OCI-LY7 (cell line): Measurements from ENCODE around the gene LACC1.

Experiments
- EZH2phosphoT487 ChIP-seq: fragments of 200-600 bp; sonication (generic); IDR thresholded peaks from 2 replicates; pipeline ENCODE4 v1.6.1; 2018; ENCODE audit warnings: low read depth, borderline replicate concordance, mild to moderate bottlenecking, mixed run types, antibody characterized with exemption, low read length, moderate library complexity, mixed read lengths
- TF ChIP-seq, protein P1 (sequence below): fragments of 200-600 bp; sonication (generic); conservative IDR thresholded peaks from 2 replicates; pipeline ENCODE4 v1.5.1; 2014; ENCODE audit warnings: mild to moderate bottlenecking, antibody characterized with exemption, low read length, moderate library complexity, mixed read lengths

- TF ChIP-seq, protein P1, sequence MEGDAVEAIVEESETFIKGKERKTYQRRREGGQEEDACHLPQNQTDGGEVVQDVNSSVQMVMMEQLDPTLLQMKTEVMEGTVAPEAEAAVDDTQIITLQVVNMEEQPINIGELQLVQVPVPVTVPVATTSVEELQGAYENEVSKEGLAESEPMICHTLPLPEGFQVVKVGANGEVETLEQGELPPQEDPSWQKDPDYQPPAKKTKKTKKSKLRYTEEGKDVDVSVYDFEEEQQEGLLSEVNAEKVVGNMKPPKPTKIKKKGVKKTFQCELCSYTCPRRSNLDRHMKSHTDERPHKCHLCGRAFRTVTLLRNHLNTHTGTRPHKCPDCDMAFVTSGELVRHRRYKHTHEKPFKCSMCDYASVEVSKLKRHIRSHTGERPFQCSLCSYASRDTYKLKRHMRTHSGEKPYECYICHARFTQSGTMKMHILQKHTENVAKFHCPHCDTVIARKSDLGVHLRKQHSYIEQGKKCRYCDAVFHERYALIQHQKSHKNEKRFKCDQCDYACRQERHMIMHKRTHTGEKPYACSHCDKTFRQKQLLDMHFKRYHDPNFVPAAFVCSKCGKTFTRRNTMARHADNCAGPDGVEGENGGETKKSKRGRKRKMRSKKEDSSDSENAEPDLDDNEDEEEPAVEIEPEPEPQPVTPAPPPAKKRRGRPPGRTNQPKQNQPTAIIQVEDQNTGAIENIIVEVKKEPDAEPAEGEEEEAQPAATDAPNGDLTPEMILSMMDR, result no peak
- no peak for TF ChIP-seq EZH2phosphoT487
Measured at GRCh38 chr13:43883631-43884030, 3.9 kb downstream of the LACC1 start.
